Measurements from ENCODE around the gene TRAF3IP1.
"Not testable (repeated sequence)": the region's sequence is repeated elsewhere in the genome, so short reads cannot be mapped to it uniquely, and the experiment has no call there.

Gene TRAF3IP1

DNA sequence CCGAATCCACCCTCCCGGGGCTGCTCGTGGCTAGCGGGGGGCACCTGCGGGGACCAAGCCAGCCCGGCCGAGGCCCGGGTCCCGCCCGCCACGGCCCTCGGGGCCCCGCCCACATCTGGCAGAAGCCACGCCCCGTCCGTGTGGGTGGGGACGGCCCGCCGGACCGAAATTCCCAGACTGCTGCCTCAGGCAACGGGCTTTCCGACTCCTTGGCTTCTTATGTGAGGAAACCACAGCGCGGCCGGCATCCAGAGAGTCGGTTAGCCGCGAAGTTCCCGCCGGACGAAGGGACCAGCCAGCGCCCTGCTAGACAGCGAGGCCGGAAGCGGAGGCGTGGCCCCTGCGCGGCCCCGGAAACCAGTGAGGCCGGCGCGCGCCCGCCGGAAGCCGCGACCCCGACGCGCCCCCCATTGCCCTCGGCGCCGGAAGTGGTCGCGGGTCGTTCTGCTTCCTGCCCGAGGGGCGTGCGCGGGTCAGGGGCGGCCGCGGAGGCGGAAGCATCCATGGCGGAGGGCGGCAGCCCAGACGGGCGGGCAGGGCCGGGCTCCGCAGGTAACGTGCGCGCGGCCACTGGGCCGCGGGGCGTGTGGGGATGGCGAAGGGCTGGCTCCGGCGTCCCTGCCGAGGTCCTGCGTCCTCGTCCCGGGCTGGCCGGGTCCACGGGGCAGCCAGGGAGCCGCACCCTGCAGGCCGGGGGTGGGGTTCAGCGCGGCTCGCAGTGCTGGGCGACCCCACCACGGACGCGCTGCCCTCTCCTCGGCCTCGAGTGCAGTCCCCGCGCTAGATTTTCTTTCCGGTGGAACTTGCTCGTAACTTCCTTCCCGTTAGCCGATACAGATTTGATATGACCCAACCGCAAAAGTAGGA is 106.5 kb downstream of the TRAF3IP1 start, which contains the start of gene ASB1:
TSS of gene ASB1 (plus strand) at position 360 of the 867 bp plus-strand sequence. CDS start at position 504, 144 bp downstream.
- peak; percentile 92 for DNase-seq (ENCODE audit: low read depth, low spot score)

DNA sequence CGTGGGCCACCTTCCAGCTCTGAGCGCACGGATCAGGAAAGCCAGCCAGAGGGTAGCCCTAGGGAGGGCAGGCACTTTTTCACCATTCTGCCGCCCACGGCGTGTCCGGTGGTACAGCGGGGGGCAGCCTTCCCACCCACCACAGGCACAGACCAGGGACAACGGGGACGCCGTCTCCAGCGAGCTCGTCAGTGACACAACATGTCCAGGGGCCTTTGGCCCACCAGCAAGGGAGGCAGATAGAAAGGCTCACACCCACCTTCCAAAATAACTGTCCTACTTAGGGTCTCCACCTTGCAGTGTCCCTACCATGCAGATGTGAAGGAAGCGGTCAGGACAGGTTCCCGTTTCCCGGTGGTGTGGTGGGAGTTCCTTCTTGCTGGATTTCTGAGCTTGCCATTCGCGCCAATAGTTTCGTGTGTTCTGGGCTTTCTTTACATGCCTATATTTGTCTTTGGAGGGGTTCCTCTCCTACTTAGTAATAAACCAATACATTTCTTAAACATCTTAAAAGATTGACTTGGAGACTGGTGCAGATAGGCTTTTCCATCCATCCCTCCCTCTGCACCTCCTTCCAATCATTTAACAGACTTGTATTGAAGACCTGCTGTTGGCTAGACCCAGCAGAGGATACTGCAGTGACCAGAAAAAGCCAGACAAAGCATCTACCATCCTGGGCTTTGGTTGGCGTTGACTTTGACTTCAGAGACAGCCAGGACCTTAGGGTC is 107.3 kb downstream of the TRAF3IP1 start:
- no peak for DNase-seq (ENCODE audit: low read depth, low spot score)

DNA sequence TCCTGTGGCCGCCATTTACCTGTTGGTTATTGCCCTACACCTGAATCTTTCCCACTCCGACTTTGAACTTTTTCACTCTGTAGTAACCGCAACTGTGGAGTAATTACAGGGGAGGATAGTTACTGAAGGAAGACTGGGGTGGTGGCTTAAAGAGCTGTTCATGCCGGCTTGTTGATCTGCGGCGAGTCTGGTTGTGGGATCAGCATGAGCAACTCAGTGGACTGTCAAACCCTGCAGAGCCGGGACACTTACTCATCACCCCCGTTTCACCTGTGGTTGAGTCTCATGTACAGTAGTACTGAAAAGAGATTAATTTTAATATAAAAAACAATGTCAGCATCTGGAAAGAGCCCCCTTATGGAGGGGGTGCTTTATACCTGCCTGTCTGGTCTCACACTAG is 108.5 kb downstream of the TRAF3IP1 start:
- DNase-seq (ENCODE audit: low read depth, low spot score) = no peak

DNA sequence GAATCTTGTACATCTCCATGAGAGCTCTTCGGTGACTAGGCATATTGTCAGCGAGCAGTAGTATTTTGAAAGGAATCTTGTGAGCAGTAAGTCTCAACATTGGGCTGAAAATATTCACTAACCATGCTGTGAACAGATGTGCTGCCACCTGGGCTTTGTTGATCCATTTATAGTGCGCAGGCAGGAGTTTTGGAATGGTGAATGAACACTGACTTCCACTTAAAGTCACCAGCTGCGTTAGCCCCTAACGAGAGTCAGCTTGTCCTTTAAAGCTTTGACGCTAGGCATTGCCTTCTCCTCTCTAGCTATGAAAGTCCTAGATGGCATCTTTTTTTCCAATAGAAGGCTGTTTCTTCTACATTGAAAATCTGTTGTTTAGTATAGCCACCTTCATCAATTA is 110.5 kb downstream of the TRAF3IP1 start:
- no peak for DNase-seq (ENCODE audit: low read depth, low spot score)

DNA sequence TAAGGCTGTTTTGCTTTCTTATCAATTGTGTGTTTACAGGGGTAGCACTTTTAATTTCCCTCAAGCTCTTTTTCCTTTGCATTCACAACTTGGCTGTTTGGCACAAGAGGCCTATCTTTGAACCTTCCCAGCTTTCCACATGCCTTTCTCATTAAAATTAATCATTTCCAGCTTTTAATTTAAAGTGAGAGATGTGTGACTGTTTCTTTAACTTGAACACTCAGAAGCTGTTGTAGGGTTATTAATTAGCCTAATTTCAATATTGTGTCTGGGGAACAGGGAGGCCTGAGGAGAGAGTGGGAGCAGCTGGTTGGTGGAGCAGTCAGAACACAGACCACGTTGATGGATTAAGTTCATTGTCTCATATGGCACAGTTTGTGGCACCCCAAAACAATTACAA is 111.1 kb downstream of the TRAF3IP1 start:
- no peak for DNase-seq (ENCODE audit: low read depth, low spot score)

DNA sequence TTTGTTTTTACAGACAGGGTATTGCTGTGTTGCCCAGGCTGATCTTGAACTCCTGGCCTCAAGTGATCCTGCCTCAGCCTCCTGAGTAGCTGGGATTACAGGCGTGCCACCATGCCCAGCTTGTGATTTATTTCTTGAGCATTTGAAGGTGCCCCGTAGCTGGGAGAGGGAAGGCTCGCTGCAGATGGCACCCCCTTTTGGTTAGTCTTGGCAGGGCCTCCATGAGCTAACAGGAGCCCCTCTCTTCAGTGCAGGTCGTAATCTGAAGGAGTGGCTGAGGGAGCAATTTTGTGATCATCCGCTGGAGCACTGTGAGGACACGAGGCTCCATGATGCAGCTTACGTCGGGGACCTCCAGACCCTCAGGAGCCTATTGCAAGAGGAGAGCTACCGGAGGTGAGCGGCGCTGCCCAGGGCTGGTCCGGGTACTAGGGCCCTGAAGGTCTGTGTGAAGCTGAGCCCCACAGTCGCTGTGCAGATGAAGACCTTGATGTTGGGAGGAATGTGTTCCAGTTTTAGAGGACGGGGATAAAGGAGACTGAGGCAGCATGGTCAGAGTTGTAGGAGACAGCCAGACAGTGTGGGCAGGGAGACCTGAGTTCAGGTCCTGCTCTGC is 113.1 kb downstream of the TRAF3IP1 start:
- no peak for DNase-seq (ENCODE audit: low read depth, low spot score)

DNA sequence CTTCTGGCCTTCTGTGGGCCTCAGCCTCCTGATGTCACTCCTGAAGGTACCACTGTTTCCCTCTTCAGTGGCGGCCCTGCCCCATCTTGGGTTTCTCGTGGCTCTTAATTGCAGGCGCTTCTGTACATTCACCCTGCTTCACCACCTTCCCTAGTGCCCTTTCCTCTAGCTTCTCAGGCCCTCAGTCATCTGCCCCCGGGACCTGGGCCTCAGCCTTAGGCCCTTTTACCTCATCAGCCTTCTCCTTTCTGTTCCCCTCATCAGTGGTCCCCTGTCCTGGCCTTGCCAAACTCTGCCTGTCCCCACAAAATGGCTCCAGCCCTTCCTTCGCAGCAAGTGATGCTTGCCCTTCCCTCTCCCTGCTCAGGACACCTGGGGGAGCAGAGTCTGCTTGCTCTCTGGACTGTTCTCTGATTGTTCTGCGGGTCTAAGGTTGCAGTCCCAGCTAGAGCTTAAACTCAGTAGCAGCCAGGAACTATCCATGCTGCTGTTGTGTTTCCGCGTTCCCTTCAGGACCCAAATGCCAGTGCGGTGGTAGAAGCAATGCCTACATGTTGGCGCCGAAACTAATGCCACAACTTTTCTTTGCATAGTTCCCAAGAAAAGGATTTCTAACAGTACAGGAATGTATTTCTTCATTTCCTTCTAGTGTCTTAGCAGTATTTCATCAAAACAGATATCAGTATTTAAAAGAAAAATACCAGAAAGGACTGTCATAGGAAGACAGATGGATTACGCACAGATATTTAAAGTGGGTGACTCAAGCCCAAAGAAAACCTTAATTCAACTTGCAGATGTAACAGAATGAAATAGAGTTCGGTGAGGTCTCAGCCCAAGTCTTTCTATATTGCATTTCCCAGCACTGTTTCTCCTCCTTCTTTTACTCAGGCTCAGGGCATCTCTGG is 113.9 kb downstream of the TRAF3IP1 start:
- DNase-seq (ENCODE audit: low read depth, low spot score) = no peak

DNA sequence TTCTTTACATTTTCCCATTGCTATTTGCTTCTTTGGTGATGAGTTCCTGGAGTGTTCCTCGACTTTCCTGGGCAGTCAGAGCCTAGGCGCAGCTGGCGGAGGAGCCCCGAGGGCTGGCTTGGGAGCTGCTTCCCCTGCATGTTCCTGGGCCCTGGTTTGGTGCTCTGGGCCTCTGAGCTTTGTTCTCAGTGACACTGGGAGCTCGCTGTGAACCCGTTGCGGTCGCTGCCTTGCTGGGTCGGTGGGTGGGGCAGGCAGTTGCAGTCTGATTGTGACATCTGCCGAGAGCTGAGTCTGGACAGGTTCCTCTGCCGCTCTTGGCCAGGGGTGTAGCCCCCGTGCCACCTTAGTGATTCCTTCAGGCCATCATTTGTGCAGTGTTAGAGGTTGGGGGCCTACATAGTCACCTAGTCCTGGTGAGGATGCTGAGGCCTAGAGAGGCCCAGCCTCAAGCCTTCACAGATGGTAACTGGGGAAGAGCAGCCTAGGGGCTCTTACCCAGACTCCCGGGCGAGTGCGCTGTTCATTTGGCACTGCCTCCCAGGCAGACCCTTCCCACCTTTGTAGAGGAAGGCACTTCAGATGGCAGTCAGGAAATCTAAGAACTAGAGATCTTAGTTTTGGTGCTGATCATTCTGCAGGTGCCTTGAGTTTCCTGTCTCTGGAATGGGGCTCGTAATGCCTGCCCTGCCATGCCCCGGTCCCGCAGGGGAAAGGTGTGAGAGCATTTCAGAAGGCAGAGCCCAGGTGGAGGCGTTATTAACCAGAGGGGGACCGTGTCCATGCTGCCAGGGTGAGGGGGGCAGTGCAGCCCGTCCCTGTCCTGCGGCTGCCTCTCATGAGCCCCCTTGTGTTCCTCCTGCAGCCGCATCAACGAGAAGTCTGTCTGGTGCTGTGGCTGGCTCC is 114.8 kb downstream of the TRAF3IP1 start:
- DNase-seq (ENCODE audit: low read depth, low spot score) = no peak

DNA sequence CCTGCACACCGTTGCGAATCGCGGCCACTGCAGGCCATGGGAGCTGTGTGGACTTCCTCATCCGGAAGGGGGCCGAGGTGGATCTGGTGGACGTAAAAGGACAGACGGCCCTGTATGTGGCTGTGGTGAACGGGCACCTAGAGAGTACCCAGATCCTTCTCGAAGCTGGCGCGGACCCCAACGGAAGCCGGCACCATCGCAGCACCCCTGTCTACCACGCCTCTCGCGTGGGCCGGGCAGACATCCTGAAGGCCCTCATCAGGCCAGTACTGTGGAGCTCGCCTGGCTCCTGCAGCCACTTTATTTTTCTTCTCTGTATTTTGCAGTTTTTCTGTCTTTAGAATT is 115.4 kb downstream of the TRAF3IP1 start:
- DNase-seq (ENCODE audit: low read depth, low spot score) = no peak

DNA sequence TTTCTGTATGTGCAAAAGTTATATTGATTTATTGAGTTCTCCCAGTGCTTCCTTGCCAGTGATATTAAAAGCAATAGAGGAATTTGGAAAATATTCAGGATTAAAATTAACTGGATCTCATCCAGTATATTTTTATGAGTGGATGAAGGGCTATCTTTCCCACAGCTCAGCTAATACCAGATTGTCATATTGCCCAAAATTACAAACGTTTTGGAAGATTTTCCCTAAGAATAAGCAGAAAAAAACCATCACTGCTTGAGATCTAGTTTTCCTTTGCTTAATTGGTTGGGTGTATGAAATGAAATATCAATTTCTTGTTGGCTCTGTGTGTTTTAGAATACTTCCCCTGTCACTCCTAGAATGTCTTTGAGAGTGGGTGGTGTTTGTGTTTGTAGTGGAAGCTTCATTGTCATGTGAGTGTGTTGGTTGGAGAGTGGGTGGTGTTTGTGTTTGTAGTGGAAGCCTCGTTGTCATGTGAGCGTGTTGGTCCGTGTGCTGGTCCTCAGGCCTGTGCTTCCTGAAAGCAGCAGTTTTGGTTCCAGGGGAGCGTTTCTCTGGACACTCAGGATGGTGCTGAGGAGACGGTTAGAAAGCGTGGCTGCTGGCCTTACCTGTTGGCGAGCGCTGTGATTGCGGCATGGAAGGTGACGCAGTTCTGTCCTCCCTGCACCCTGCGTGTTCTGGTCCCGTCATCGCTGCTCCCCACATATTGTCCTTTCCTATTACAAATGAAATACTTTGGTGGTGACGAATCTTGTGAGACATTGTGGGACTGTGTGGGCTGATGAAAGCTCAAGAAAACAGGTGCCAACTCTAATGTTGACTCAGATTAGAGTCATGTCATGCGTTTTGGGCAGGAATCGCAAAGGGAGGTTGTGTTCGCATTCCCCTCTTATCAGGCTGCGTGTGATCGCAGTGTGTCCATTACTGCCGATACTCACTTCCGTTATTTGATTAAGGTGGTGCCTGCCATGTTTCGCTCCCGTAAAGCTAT is 118.8 kb downstream of the TRAF3IP1 start:
- DNase-seq (ENCODE audit: low read depth, low spot score) = no peak

DNA sequence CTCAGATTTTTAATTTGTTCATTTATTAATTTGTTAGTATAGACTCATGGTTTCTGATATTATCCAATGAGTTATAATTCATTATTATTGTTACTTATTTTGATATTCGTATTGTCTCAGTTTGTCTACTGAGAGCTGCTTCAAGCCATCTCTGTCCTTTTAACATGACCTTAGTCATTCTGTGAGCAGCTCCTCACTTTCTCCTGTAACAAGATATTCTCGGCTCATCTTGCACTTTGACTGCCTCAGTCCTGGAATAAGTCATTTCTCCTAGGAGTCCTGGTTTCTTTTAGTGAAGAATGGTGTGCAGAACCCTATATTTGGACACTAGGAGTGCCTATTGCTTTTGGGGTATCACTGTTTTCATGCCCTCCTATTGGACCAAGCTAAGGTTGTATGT is 119.6 kb downstream of the TRAF3IP1 start:
- no peak for DNase-seq (ENCODE audit: low read depth, low spot score)

DNA sequence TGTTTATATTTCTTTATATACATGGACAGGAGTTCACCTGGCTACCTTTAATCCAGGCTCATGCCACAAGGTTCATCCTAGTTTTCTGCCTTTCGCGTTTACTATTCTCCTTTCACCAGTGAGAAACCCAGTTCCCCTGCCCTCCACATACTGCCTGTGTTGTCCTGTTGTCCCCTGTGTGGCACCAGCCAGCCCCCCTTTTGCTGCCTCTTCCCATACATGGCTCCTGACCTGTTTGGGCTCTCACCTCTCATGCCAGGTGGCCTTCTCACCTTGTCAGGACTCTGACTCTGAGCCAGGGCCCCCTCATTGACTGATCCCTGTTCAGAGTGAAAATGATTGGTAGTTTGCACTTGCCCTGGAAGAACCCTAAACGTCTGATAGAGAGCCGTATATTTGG is 120.0 kb downstream of the TRAF3IP1 start:
- no peak for DNase-seq (ENCODE audit: low read depth, low spot score)

DNA sequence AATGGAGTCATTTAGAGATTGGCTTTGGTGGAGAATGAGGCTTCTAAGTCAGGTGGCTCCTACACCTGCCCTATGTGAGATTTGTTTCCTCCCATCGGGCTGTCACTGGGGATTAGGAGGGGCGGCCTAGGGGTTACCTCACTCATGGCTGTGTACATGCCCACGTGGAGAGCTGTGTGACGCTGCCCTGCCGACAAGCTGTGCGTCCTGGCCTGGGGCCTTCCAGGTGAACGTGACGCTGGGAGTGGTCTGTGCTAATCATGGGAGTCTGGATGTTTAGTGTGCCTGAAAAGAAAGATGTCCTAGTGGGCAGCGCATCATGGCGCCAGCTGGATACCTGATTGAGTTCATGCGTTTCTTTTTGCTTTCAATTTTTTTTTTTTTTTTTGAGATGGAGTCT is 120.4 kb downstream of the TRAF3IP1 start:
- DNase-seq (ENCODE audit: low read depth, low spot score) = no peak

DNA sequence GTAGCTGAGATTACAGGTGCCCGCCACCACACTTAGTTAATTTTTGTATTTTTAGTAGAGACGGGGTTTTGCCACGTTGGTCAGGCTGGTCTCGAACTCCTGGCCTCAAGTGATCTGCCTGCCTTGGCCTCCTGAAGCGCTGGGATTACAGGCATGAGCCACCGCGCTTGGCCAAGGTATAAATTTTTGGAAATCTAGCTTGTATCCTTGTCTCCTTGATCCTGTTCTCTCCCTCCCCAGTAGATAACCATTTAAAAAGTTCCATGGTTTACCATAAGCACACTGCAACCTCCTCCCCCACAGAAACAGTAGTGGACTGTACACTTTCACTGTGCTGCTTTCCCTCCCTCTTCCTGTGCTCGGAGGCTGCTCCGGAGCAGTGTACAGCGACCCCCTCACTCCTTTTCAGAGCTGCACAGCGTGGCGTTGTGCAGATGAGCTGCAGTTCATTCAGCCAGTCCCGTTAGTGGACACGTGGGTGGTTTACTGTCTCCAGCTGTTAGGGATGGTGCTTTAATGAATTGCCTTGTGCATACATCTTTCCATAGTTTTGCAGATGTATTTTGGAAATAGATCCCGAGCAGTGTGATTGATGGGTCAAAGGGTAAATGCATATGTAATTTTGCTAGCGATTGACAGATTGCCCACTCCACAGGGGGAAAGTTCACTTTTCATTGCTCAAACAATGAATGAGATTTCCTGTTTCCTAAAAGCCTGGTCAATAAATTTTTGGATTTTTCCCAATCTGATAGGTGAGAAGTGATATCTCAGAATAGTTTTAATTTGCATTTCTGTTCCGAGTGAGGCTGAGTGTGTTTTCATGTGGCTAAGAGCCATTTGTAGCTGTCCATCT is 121.2 kb downstream of the TRAF3IP1 start:
- no peak for DNase-seq (ENCODE audit: low read depth, low spot score)

DNA sequence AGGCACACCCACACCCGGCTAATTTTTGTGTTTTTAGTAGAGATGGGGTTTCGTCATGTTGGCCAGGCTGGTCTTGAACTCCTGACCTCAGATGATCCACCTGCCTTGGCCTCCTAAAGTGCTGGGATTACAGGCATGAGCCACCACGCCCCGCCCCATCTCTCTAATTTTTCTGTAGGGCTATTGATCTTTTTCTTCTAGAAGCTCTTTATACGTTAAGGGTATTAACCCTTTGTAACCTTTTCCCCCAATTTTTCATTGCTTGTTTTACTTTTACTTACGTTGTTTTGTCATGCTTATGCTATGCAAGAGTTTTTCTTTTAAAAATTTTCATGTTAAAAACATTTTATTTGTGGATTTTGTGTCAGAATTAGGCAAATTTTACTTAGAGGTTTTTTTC is 121.9 kb downstream of the TRAF3IP1 start:
- DNase-seq (ENCODE audit: low read depth, low spot score) = not testable (repeated sequence)

DNA sequence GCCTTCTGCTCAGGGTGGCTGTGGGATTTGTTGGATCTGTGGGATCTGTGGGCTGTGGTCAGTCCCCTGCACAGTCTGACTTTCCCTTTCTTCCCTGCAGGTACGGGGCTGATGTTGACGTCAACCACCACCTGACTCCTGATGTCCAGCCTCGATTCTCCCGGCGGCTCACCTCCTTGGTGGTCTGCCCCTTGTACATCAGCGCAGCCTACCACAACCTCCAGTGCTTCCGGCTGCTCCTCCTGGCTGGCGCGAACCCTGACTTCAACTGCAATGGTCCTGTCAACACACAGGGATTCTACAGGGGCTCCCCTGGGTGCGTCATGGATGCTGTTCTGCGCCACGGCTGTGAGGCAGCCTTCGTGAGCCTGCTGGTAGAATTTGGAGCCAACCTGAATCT is 123.9 kb downstream of the TRAF3IP1 start:
- no peak for DNase-seq (ENCODE audit: low read depth, low spot score)

DNA sequence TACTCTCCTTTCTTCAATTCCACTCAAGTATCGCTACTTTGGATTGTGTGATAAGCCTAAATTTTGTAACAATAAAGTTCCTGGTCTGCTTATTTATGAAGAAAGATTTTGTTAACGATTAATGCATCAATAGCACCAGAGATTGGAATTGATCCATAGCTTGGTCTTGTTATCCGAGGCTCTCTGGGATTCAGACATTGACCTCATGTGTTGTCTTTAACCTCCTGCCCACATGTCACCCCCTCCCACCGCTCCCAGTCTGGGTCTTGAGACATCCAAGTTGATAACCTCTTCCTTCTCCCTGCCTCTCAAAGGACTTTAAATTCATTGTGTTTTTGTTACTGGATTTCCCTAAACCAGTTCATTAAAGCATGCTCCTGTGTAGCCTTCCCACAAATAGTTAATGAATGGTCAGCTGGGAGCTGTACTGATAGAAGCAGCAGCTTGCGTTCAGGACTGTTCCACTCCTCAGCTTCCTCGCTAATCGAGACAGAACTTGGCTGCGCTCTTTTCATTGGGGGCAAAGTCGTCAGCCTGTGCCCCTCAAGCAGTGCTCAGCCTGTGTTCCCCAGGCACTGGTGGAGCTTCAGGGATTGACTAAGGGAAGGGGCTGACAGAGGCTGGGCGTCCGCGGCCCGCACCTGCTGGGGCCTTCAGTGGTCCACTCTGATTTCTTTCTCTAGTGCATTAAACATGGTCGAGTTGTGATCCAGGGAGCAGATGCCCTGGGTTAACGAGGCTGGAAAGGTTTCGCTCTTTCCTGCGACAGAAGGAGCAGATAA is 125.3 kb downstream of the TRAF3IP1 start:
- DNase-seq (ENCODE audit: low read depth, low spot score) = no peak

DNA sequence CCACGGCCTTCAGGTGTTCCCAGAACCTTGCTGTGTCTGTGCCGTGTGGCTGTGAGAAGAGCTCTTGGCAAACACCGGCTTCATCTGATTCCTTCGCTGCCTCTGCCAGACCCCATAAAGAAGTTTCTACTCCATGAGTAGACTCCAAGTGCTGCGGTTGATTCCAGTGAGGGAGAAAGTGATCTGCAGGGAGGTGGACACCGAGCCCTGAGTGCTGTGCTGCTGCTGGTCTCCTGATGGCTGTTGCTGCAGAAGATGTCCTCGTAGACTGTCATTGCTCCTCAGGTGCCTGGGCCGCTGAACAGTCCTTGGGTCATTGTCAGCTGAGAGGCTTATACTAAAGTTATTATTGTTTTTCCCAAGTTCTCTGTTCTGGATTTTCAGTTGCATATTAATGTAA is 126.1 kb downstream of the TRAF3IP1 start:
- no peak for DNase-seq (ENCODE audit: low read depth, low spot score)
